ENCODE data around the gene BRINP1. TPM values are rescaled to one million over a fixed set of nuclear protein-coding genes. Genes with fewer than 3 reads are reported as not detected.
A peak's percentile ranks its signal among the peaks of the same experiment; 100 is the strongest.

BRINP1 gene
- total RNA-seq, 6 experiments from 2014 or later, result 0.09 to 0.43 (median 0.13) TPM; not detected in 1

DNA sequence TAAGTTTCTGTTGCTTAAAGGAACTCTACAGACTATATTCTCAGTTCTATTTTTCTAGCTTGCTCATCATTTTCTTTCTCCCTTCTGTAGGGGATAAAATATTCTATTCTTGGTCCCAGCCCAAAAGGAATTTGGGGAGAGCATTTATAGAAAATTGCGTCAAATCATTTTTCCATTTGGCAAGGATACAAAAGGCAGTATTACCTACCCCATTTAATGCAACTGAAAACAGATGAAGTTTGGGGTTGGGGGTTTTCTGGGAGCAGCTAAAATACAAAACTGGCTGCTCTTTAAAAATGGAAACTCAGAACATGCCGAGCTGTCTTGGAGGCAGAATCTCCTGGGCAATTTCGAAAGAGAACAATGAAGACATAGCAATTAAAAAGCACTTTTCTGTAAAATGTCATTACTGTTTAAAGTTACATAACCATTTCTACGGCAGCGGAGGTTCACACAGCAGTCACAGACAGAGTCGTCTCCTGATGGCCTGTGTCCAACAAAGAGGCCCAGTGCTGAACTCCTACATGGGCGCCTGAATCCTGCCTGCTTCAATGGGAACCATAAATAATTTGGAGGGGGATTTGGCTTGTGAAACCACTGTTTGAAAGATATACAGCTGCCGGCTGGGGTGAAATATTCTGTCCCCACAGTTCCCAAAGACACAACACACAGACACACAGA is 152.4 kb downstream of the BRINP1 start:
- no peak for TF ChIP-seq POLR2A (IDR thresholded peaks at IDR 0.05)
- Histone ChIP-seq H3K4me1 (no peaks in the 10 kb centered on the region), H3K4me3 (no peak overlapping the region), H3K36me3 (no peaks in the 10 kb centered on the region), H3K27ac (no peak overlapping the region), H3K27me3 (no peaks in the 10 kb centered on the region), H3K9me3 (no peaks in the 10 kb centered on the region)
- WGBS (ENCODE audit: insufficient coverage, low coverage, low lambda C conversion rate, missing lambda C conversion rate), result 49% methylated on average over 8 of the region's 8 CpGs
- DNase-seq (no peak), ATAC-seq (no peak)
- intact Hi-C loops (cut with DNase I), result no loop called here

DNA sequence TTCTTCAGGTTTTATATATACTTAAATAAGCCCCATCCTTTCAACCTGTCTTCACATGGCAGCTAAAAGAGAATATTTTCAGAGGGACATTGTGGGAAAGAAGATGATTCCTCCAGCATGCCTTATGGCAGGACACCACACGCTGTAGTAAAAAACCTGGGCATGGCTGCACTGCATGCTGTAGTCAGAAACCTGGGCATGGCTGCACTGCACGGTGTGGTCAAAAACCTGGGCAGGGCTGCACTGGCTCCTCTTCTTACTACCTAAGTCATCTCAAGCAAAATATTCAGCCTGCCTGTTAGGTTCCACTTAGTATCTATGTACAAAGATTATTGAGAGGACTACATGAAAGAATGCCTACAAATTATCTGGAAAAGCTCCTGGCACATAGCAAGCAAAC is 153.6 kb downstream of the BRINP1 start:
- no peak for DNase-seq
- intact Hi-C loops (cut with DNase I), result no loop called here
- Histone ChIP-seq H3K36me3 (no peaks in the 10 kb centered on the region), H3K9me3 (no peaks in the 10 kb centered on the region), H3K4me3 (no peak overlapping the region), H3K4me1 (no peaks in the 10 kb centered on the region), H3K27ac (no peak overlapping the region), H3K27me3 (no peaks in the 10 kb centered on the region)
- WGBS (ENCODE audit: insufficient coverage, low coverage, low lambda C conversion rate, missing lambda C conversion rate), result 89% methylated on average over 2 of the region's 2 CpGs
- TF ChIP-seq CTCF (IDR thresholded peaks at IDR 0.05), result no peak
- TF ChIP-seq POLR2A (IDR thresholded peaks at IDR 0.05), result no peak
- ATAC-seq, result no peak

DNA sequence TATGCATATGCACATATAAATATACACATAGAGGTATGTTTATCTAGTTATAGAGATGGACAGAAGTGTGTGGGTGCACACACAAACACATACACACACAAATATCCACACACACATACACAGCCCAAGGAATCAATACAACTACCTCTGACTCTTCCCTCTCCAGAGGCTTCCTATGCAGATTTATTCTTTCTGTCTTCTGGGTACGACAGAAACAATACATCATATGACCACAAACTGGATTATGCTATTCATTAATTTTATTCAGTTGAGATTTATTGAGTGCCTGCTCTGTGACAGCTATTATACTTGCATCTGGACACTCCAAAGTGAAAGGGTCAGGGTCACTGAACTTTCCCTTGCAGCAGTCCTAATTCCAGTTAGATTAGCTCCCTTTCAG is 155.8 kb downstream of the BRINP1 start:
- WGBS (ENCODE audit: insufficient coverage, low coverage, low lambda C conversion rate, missing lambda C conversion rate), result 13% methylated on average over 1 of the region's 1 CpG
- H3K36me3 ChIP-seq, result no peaks in the 10 kb centered on the region
- H3K4me3 ChIP-seq, result no peak overlapping the region
- ATAC-seq (peak in 1 of 4 donors; percentile 30), DNase-seq (no peak)
- no peaks in the 10 kb centered on the region for H3K4me1 ChIP-seq
- H3K27ac ChIP-seq, result no peak overlapping the region
- no peaks in the 10 kb centered on the region for H3K9me3 ChIP-seq
- no peaks in the 10 kb centered on the region for H3K27me3 ChIP-seq
- no peak for TF ChIP-seq CTCF (IDR thresholded peaks at IDR 0.05)
- no peak for TF ChIP-seq POLR2A (IDR thresholded peaks at IDR 0.05)
- intact Hi-C loops (cut with DNase I), result no loop called here

GRCh38 chr9:119197893-119198607 is 171.2 kb downstream of the BRINP1 start:
- H3K9me3 ChIP-seq, result no peaks in the 10 kb centered on the region
- no peaks in the 10 kb centered on the region for H3K36me3 ChIP-seq

More at GRCh38 chr9:119197893-119198607, 171.2 kb downstream of the BRINP1 start:
- Histone ChIP-seq H3K4me3 (no peak overlapping the region), H3K27ac (no peak overlapping the region), H3K4me1 (no peaks in the 10 kb centered on the region), H3K27me3 (no peaks in the 10 kb centered on the region)
- WGBS (ENCODE audit: insufficient coverage, low coverage, low lambda C conversion rate, missing lambda C conversion rate), result 42% methylated on average over 6 of the region's 7 CpGs
- TF ChIP-seq CTCF (IDR thresholded peaks at IDR 0.05) (no peak), POLR2A (IDR thresholded peaks at IDR 0.05) (no peak)
- ATAC-seq, result no peak
- DNase-seq, result no peak
- intact Hi-C loops (cut with DNase I), result no loop called here

All from right lobe of liver (tissue), 6 donors.